Ovary (tissue), 3 donors: Measurements from ENCODE around the gene EXOG.

ENCODE experiments used
- EP300 ChIP-seq: sonication (generic); formaldehyde crosslinking; IDR thresholded peaks from one replicate; pipeline ENCODE4 v1.6.1; 2017; ENCODE audit warnings: antibody characterized with exemption
- POLR2A ChIP-seq: fragments of 450-650 bp; IDR thresholded peaks from one replicate; pipeline ENCODE4 v1.6.1; 2017; ENCODE audit warnings: antibody characterized with exemption, mild to moderate bottlenecking, moderate library complexity
- TF ChIP-seq, protein P1 (sequence below), 3 donors: fragments of 450-650 bp in 2 of 3; fragments of 200-600 bp in 1 of 3; IDR thresholded peaks; one replicate each; pipeline versions ENCODE4 v1.5.1 to v1.8.0; 2016 to 2022; ENCODE audit warnings: antibody characterized with exemption in 3 of 3, mild to moderate bottlenecking in 1 of 3
- donor health status: DM: no; HTN: no; CAD: no.

- TF ChIP-seq, protein P1, sequence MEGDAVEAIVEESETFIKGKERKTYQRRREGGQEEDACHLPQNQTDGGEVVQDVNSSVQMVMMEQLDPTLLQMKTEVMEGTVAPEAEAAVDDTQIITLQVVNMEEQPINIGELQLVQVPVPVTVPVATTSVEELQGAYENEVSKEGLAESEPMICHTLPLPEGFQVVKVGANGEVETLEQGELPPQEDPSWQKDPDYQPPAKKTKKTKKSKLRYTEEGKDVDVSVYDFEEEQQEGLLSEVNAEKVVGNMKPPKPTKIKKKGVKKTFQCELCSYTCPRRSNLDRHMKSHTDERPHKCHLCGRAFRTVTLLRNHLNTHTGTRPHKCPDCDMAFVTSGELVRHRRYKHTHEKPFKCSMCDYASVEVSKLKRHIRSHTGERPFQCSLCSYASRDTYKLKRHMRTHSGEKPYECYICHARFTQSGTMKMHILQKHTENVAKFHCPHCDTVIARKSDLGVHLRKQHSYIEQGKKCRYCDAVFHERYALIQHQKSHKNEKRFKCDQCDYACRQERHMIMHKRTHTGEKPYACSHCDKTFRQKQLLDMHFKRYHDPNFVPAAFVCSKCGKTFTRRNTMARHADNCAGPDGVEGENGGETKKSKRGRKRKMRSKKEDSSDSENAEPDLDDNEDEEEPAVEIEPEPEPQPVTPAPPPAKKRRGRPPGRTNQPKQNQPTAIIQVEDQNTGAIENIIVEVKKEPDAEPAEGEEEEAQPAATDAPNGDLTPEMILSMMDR (IDR thresholded peaks at IDR 0.05), result no peak
- TF ChIP-seq EP300 (no peak), POLR2A (no peak)
These were observed 37.2 kb upstream of the EXOG start for GRCh38 chr3:38458796-38459498.
